ENCODE measurements around the gene TMEM53. TPM values are rescaled to one million over a fixed set of nuclear protein-coding genes. Genes with fewer than 3 reads are reported as not detected.

Gene TMEM53
- polyA plus RNA-seq, 1 of the 3 experiments (the other 2 are of a cell fraction) = 14.9 TPM

DNA sequence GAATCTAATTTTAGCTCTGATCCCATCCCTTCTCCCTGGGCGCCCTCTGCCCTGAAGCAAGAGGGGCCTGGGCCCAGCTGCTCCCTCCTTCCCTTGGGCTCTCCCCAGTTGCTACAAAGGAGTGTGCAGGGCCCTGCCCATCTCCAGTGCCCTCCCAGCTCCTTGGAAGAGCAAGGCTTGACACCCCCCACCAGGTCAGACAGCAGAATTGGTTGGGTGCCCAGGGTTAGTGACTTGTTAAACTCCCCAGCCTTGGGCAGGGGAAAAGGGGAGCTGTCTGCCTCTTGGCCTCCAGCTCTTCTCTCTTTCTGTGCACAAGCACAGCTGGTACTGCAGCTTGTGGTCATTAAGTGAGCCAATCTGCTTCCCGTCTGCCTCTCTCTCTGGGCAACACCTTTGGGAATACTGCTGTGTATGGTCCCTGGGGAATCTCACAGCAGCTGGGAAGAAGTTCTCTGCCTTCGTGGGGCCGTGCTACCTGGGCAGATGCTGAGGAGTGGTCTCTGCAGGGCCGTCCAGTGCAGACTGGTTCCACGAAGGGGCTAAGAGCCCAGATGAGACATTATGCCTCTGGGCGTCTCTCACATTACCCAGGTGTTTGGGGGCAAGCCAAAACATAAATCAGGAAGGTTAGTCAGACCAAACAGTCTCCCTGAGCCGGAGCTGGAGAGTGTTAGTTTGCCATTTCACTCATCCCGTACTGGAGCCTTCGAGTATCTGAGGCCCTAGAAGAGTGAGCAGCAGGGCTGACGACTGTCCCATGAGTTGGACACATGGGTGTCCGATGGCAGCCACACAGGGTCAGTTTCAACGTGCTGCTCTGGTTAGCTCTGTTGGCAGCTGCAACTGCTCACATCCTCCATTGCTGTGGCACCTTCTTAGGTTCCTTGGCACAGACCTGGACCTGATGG is 37.3 kb downstream of the TMEM53 start:
- Histone ChIP-seq H3K9me3 (no peaks in the 10 kb centered on the region), H4K20me1 (ENCODE audit: insufficient read depth) (no peaks in the 10 kb centered on the region), H3F3A (replicated peaks; ENCODE audit: insufficient read depth) (no peaks in the 10 kb centered on the region), H3K27me3 (ENCODE audit: insufficient read depth) (no peaks in the 10 kb centered on the region), H3K79me2 (ENCODE audit: insufficient read depth) (peaks cover 13% of the 10 kb centered on the region; the same call in 1 of the 2 replicates), H3K4me1 (ENCODE audit: control insufficient read depth in 1 of 2, insufficient read depth in 2 of 2, low read depth in 1 of 2, low read length in 1 of 2) (peaks cover 4 to 61% of the 10 kb centered on the region in 2 experiments; a peak in 1 of 4 replicates), H3K9me2 (no peaks in the 10 kb centered on the region), H3K27ac (ENCODE audit: low read depth in 2 of 2, low read length in 1 of 2) (peak overlapping the region in 1 of 2 experiments; percentile 34; a peak in 1 of 4 replicates), H3K9ac (no peak overlapping the region), H3K36me3 (replicated peaks in 1 of 2; ENCODE audit: control insufficient read depth in 1 of 2, insufficient read depth in 2 of 2, low read length in 1 of 2) (peaks cover 26 to 85% of the 10 kb centered on the region in 2 experiments), H3K4me2 (no peak overlapping the region), H2AFZ (ENCODE audit: low read depth) (no peak overlapping the region), H3K4me3 (ENCODE audit: low read depth in 2 of 2, low read length in 1 of 2) (no peak overlapping the region)
- TF ChIP-seq CHD2 (IDR thresholded peaks at IDR 0.05; ENCODE audit: low read length, partially characterized antibody) (no peak), POLR2AphosphoS5 (IDR thresholded peaks at IDR 0.05; ENCODE audit: low read depth, low read length) (no peak), SMC3 (IDR thresholded peaks at IDR 0.05; ENCODE audit: low read depth, low read length) (no peak)
- 78% methylated on average over 5 of the region's 13 CpGs for WGBS (ENCODE audit: low lambda C conversion rate)
- DNase-seq = no peak
- POLR2A ChIA-PET = interaction anchor here (1.0 kb wide), 2 partner anchors 9 to 14 kb away, joined by 6 read pairs; no protein-coding TSS in a partner anchor
- CTCF ChIA-PET = interaction anchor here (0.8 to 15.4 kb wide), 5 partner anchors 13 to 65 kb away, joined by 3 to 163 read pairs (median 4); no protein-coding TSS in a partner anchor

DNA sequence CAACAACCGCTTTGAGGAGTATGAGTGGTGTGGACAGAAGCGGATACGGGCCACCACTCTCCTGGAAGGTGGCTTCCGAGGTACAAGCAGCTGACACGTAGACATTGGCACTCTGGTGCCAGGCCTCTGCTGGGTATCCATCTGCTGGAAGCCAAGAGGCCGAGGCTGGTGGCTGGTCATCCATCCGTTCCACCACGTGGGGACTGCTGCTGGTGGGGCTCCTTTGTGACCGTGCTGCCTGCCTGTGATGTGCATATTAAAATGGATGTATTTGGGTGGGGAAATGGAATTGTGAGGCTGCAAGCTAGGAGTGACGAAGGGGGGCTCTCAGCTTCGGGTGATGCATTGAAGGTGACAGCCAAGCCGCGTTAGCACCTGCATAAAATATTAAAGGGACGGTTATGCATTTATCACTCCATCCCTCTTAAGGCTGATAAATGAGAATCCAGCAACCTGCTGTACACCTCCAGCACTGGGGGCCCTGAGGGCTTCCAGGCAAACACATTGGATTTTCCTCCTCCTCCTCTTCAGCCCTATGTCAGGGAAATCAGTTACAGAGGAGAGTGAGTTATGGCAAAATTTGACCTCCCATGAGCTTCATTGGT is 38.1 kb downstream of the TMEM53 start:
- CTCF ChIA-PET = interaction anchor here (0.8 to 15.4 kb wide), 6 partner anchors 14 to 64 kb away, joined by 3 to 163 read pairs (median 5); no protein-coding TSS in a partner anchor
- TF ChIP-seq MXI1 (IDR thresholded peaks at IDR 0.05; ENCODE audit: low read depth, low read length) (no peak), JUND (IDR thresholded peaks at IDR 0.05) (no peak), MEF2A (IDR thresholded peaks at IDR 0.05; ENCODE audit: borderline replicate concordance, low read depth) (no peak)
- TF ChIP-seq, protein P1, sequence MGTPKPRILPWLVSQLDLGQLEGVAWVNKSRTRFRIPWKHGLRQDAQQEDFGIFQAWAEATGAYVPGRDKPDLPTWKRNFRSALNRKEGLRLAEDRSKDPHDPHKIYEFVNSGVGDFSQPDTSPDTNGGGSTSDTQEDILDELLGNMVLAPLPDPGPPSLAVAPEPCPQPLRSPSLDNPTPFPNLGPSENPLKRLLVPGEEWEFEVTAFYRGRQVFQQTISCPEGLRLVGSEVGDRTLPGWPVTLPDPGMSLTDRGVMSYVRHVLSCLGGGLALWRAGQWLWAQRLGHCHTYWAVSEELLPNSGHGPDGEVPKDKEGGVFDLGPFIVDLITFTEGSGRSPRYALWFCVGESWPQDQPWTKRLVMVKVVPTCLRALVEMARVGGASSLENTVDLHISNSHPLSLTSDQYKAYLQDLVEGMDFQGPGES (IDR thresholded peaks at IDR 0.05; ENCODE audit: low read depth, low read length) = no peak
- TF ChIP-seq, protein P2, sequence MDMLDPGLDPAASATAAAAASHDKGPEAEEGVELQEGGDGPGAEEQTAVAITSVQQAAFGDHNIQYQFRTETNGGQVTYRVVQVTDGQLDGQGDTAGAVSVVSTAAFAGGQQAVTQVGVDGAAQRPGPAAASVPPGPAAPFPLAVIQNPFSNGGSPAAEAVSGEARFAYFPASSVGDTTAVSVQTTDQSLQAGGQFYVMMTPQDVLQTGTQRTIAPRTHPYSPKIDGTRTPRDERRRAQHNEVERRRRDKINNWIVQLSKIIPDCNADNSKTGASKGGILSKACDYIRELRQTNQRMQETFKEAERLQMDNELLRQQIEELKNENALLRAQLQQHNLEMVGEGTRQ (IDR thresholded peaks at IDR 0.05; ENCODE audit: borderline replicate concordance, low read depth, low read length) = no peak
- TF ChIP-seq, protein P3, sequence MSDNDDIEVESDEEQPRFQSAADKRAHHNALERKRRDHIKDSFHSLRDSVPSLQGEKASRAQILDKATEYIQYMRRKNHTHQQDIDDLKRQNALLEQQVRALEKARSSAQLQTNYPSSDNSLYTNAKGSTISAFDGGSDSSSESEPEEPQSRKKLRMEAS (IDR thresholded peaks at IDR 0.05; ENCODE audit: low read depth) = no peak

More for the DNA sequence above, 38.1 kb downstream of the TMEM53 start:
- H3K4me1 ChIP-seq (ENCODE audit: control insufficient read depth in 1 of 2, insufficient read depth in 2 of 2, low read depth in 1 of 2, low read length in 1 of 2) = peaks cover 4 to 57% of the 10 kb centered on the region in 2 experiments; a peak in 1 of 4 replicates
- H3K4me3 ChIP-seq (ENCODE audit: low read depth in 2 of 2, low read length in 1 of 2) = no peak overlapping the region
- no peak overlapping the region; a peak in 1 of 4 replicates for H3K27ac ChIP-seq (ENCODE audit: low read depth in 2 of 2, low read length in 1 of 2)
- H3K9me2 ChIP-seq = no peaks in the 10 kb centered on the region
- POLR2A ChIA-PET = interaction anchor here (1.0 kb wide), 2 partner anchors 10 to 14 kb away, joined by 6 read pairs; no protein-coding TSS in a partner anchor
- 97% methylated on average over 8 of the region's 14 CpGs for WGBS (ENCODE audit: low lambda C conversion rate)
- H3K79me2 ChIP-seq (ENCODE audit: insufficient read depth) = peaks cover 13% of the 10 kb centered on the region; the same call in 1 of the 2 replicates
- H3K9ac ChIP-seq = no peak overlapping the region
- no peak for DNase-seq
- peaks cover 26 to 79% of the 10 kb centered on the region in 2 experiments for H3K36me3 ChIP-seq (replicated peaks in 1 of 2; ENCODE audit: control insufficient read depth in 1 of 2, insufficient read depth in 2 of 2, low read length in 1 of 2)
- H3K27me3 ChIP-seq (ENCODE audit: insufficient read depth) = no peaks in the 10 kb centered on the region
- H2AFZ ChIP-seq (ENCODE audit: low read depth) = no peak overlapping the region
- H3K9me3 ChIP-seq = no peaks in the 10 kb centered on the region
- H4K20me1 ChIP-seq (ENCODE audit: insufficient read depth) = no peaks in the 10 kb centered on the region
- no peaks in the 10 kb centered on the region for H3F3A ChIP-seq (replicated peaks; ENCODE audit: insufficient read depth)
- H3K4me2 ChIP-seq = no peak overlapping the region
